AG04449 (cell line): ENCODE measurements around the gene RTTN.

Source experiments
- CTCF ChIA-PET: fragments of 350-600 bp; formaldehyde crosslinking; extraction: SDS; loops from one replicate; lab custom pipeline; 2021; ENCODE audit warnings: antibody characterized with exemption; lab: Yijun Ruan, JAX
- POLR2A ChIA-PET: fragments of 400-600, 350-600 bp; formaldehyde crosslinking; extraction: SDS; loops from one replicate; lab custom pipeline; 2020; ENCODE audit warnings: antibody characterized with exemption, inconsistent platforms; lab: Yijun Ruan, JAX
- DNase-seq: peaks from one replicate; pipeline ENCODE4 v3.0.0-alpha.2; 2010; ENCODE audit warnings: low read depth, low spot score
- H3K4me3 ChIP-seq: 2 replicates; pipeline ENCODE4 v1.5.1; 2011; ENCODE audit warnings: low read depth, mild to moderate bottlenecking, control low read depth, low read length
- CTCF ChIP-seq: IDR thresholded peaks from one replicate; pipeline ENCODE4 v1.5.1; 2011; ENCODE audit warnings: mild to moderate bottlenecking, moderate library complexity, low read length, control low read depth, inconsistent platforms; ENCODE audit not compliant: insufficient read depth; ENCODE audit errors: missing control alignments

Gene RTTN

GRCh38 chr18:70058916-70059315 lies 146.6 kb downstream of the RTTN start:
- CTCF ChIA-PET = interaction anchor here (1.1 kb wide), 1 partner anchor 15 kb away, joined by 3 read pairs; no protein-coding TSS in a partner anchor
- no peak for TF ChIP-seq CTCF
- no peak for DNase-seq
- POLR2A ChIA-PET = no interaction called here
- H3K4me3 ChIP-seq = no peak overlapping the region

DNA sequence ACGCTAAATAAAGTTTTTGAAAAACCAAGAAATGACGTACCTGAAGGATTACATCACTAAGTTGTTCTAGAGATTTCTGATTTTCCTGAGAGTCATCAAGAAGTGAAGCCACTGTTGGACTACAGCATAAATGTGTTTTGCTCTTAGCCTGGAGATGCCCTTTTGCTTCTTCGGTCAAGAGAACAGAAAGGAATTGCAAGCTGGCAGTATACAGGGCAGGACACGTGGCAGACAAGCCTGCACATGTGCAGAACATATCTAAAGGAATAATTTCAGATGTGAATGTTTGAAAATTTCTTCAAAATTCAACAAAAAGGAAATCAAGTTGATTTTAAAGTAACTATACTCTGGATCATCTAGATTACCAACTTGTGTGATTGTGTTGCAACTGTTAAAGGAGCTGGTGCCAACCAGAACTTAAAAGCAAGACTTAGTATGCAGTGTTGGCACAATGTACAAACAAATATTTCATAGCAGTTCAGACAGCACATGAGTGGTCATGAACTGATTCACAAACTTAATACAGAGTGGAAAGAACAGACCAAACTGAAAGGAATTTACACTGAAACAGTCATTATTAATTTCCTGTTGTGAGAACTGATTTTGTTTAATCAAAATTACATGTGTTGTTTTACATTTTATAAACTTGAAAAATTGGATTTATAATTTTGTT lies 157.4 kb downstream of the RTTN start:
- no peak for TF ChIP-seq CTCF
- DNase-seq = no peak
- CTCF ChIA-PET = no interaction called here
- POLR2A ChIA-PET = no interaction called here
- H3K4me3 ChIP-seq = no peak overlapping the region

- TF ChIP-seq CTCF = no peak
- ChIA-PET POLR2A (no interaction called here), CTCF (no interaction called here)
- DNase-seq = no peak
- H3K4me3 ChIP-seq = no peak overlapping the region
Observed at GRCh38 chr18:70046796-70047195, 158.7 kb downstream of the RTTN start.

DNA sequence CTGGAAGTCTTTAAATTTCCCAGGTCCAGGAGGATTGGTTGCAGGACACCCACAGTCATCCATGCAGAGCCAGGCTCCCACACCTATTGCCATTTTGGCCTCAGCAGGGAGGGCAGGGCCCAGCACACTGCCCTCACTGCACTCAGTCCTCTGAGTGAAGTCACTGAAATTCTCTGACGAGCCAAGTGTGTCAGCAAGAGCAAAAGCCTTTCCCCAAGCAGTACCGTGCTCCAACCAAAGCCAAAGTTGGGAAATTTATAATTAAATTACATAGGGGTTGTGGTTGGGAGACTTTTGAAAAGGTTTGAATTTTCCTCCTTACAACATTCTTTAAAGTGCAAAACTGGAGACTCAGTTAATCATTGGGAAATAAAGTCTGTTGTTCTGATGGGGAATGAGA lies 159.3 kb downstream of the RTTN start:
- DNase-seq = no peak
- ChIA-PET CTCF (no interaction called here), POLR2A (no interaction called here)
- no peak for TF ChIP-seq CTCF
- no peak overlapping the region for H3K4me3 ChIP-seq

DNA sequence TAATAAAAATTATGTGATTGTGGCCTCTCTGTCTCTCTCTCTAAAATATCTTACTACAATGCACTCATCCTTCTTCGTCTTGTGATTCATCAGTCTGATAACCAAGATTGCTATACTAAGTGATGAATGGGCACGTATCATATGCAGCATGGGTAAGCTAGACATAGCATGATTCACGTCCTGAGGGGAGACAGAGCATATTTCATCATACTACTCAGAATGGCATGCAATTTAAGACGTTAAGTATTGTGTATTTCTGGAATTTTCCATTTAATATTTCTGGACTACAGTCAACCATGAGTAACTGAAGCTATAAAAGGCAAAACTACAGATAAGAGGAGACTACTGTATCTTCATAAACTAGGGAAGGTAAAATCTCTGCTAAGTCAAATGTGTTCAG lies 160.9 kb downstream of the RTTN start:
- no peak overlapping the region for H3K4me3 ChIP-seq
- CTCF ChIA-PET = no interaction called here
- POLR2A ChIA-PET = interaction anchor here (0.9 kb wide), 1 partner anchor 94 kb away, joined by 3 read pairs; no protein-coding TSS in a partner anchor

GRCh38 chr18:70041459-70042050 lies 163.9 kb downstream of the RTTN start:
- ChIA-PET POLR2A (no interaction called here), CTCF (interaction anchor here (1.0 kb wide), 1 partner anchor 45 kb away, joined by 3 read pairs; no protein-coding TSS in a partner anchor)
- no peak for DNase-seq
- no peak overlapping the region for H3K4me3 ChIP-seq
- TF ChIP-seq CTCF = no peak

More for the DNA sequence above, 160.9 kb downstream of the RTTN start:
- no peak for TF ChIP-seq CTCF
- peak; percentile 96 for DNase-seq
